H1 (cell line): ENCODE data around the gene ERAP2. TPM values are rescaled to one million over a fixed set of nuclear protein-coding genes. Genes with fewer than 3 reads are reported as not detected.

Experiments used
- CHD2 ChIP-seq: IDR thresholded peaks from 2 replicates; pipeline ENCODE4 v1.6.1; 2012; ENCODE audit warnings: low read length, improper control_type of control experiment
- EGR1 ChIP-seq: IDR thresholded peaks from 2 replicates; pipeline ENCODE4 v1.6.1; 2011; ENCODE audit warnings: low read depth, low read length, borderline replicate concordance
- NANOG ChIP-seq: IDR thresholded peaks from 2 replicates; pipeline ENCODE4 v1.6.1; 2011; ENCODE audit warnings: low read length, low read depth, mild to moderate bottlenecking, inconsistent platforms; ENCODE audit not compliant: insufficient read depth, poor library complexity, severe bottlenecking
- RBBP5 ChIP-seq: IDR thresholded peaks from 2 replicates; pipeline ENCODE4 v1.7.1; 2012; ENCODE audit warnings: low read depth, mild to moderate bottlenecking, inconsistent platforms, low read length, moderate library complexity, borderline replicate concordance
- SP4 ChIP-seq: IDR thresholded peaks from 2 replicates; pipeline ENCODE4 v1.6.1; 2012; ENCODE audit warnings: low read length, inconsistent platforms
- polyA plus RNA-seq, 7 experiments: library from polyadenylated mRNA; depleted of rRNA in 3 of 7; stranded (reverse) in 5 of 7; unstranded in 2 of 7; fragments of >200 nt in 5 of 7; fragments of 200-250 nt in 2 of 7; gene quantifications; 1 replicate in 5 of 7; 2 replicates in 1 of 7; 4 replicates in 1 of 7; pipeline versions ENCODE4 v1.2.1 to v1.2.3, GENCODE V29; 2011 to 2013; ENCODE audit warnings: missing spikeins in 2 of 7, mixed read lengths in 2 of 7
- total RNA-seq: library from RNA; stranded (reverse); fragmentation: NEBNext Ultra II Directional; extraction: Animal tissue kit (Norgen Biotek cat#: 25700); gene quantifications from 2 replicates; pipeline ENCODE4 v1.2.1, GENCODE V29; 2021

Gene ERAP2
- total and polyA plus RNA-seq, 2 of the 8 experiments (the other 6 are each of a cell fraction or from before 2014, with no cell fraction given): 0.14 TPM; not detected in 1

DNA sequence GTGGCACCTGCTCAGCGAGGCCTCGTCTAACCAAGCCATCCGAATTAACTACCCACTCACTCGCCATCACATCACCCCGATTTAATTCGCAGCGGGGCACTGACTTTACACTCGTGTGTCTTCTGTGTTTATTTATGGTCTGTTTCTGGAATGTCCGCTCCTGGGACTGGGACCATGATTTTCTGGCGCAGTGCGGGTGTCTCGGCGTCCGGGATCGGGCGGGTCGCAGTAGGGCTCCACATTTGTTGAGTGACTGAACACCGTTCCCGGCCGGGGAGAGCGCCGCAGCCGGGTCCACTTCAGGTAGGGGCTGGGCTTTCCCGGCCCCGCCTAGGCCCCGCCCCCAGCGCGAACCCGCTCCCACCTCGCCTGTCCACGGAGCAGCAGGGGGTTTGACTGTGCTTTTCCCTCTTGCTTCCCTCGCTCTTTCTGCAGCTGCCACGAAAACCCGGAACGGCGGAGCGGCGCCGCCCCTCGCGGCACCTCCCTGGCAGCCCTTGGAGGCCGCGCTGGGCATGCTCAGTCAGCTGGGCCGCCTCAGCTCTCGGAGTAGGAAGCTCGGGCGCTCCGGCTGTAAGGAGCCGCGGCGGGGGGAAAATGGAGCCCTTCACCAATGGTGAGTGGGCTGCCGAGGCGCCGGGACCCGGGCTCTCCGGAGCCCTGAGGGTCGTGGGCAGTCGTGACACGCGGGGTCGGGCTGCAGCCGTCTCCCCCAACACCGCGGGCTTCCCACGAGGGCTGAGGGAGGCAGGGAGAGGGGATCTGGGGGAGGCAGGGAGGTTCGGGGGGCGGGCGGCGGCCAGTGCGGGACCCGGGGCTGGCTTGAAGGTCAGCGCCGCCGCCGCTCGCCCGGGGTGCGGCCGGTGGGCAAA is 59.5 kb downstream of the ERAP2 start, which contains the start of gene LNPEP (continued):
- no peak for TF ChIP-seq NANOG
- peak; percentile 46 for TF ChIP-seq CHD2
- no peak for TF ChIP-seq SP4
- peak; percentile 53; the same call in 1 of the 2 replicates for TF ChIP-seq RBBP5
- peak; percentile 70 for TF ChIP-seq EGR1
